Right atrium auricular region (tissue), 2 donors: ENCODE results near the gene PCNT. TPM values are rescaled to one million over a fixed set of nuclear protein-coding genes. Genes with fewer than 3 reads are reported as not detected.
"Not testable (repeated sequence)": the region's sequence is repeated elsewhere in the genome, so short reads cannot be mapped to it uniquely, and the experiment has no call there.

Source experiments
- DNase-seq: peaks from one replicate; pipeline ENCODE4 v3.0.0-alpha.2; 2019; ENCODE audit warnings: low spot score
- H3K27ac ChIP-seq, 2 donors: fragments of 200-600 bp; sonication (generic); 1 replicate in 1 of 2; 2 replicates in 1 of 2; pipeline ENCODE4 v1.5.1; 2016 to 2019
- H3K27me3 ChIP-seq, 2 donors: fragments of 200-600 bp; sonication (generic); one replicate each; pipeline versions ENCODE4 v1.5.1 to v1.6.0; 2017 to 2019
- H3K36me3 ChIP-seq: fragments of 200-600 bp; sonication (generic); one replicate; pipeline ENCODE4 v1.5.1; 2016
- H3K4me1 ChIP-seq, 2 donors: fragments of 200-600 bp; sonication (generic); one replicate each; pipeline versions ENCODE4 v1.5.1 to v1.6.0; 2017 to 2019
- H3K4me3 ChIP-seq, 2 donors: fragments of 200-600 bp; sonication (generic); 1 replicate in 1 of 2; 2 replicates in 1 of 2; pipeline ENCODE4 v1.5.1; 2017 to 2019; ENCODE audit warnings: mild to moderate bottlenecking in 1 of 2, moderate library complexity in 1 of 2
- H3K9me3 ChIP-seq, 2 donors: fragments of 200-600 bp; sonication (generic); one replicate each; pipeline ENCODE4 v1.5.1; 2019
- total RNA-seq, 2 donors: library from RNA; depleted of rRNA; stranded (reverse); fragments of >200 nt; gene quantifications; one replicate each; pipeline ENCODE4 v1.1.0, GENCODE V29; 2016
- TF ChIP-seq, protein P1 (sequence below), 2 donors: fragments of 200-600 bp; sonication (generic); IDR thresholded peaks; one replicate each; pipeline ENCODE4 v1.5.1; 2019; ENCODE audit warnings: antibody characterized with exemption in 2 of 2

PCNT gene
- total RNA-seq, 2 donors from 2014 or later: 31.7 to 40.3 TPM

DNA sequence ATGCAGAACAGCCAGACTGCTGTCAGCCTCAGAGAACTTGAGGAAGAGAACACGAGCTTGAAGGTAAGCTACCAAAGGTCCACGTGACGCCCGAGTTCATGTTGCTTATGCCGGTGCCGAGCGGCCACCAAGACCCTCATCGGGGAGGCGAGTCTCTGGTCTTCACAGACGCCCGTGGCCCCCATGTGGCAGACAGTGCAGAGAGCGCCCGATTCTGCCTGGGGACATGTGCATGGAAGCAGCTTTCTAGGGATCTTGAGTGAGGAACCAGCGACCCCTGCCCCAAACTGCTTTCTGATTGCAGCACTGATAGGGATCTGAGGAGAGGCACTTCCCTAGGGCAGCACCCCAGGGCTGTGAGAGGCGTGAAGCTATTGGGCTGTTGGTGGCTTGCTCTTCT lies 78.5 kb downstream of the PCNT start:
- Histone ChIP-seq H3K27ac (no peak overlapping the region), H3K9me3 (no peaks in the 10 kb centered on the region), H3K4me1 (no peaks in the 10 kb centered on the region), H3K36me3 (peaks cover 62% of the 10 kb centered on the region), H3K27me3 (no peaks in the 10 kb centered on the region), H3K4me3 (no peak overlapping the region)
- DNase-seq: no peak
- TF ChIP-seq, protein P1, sequence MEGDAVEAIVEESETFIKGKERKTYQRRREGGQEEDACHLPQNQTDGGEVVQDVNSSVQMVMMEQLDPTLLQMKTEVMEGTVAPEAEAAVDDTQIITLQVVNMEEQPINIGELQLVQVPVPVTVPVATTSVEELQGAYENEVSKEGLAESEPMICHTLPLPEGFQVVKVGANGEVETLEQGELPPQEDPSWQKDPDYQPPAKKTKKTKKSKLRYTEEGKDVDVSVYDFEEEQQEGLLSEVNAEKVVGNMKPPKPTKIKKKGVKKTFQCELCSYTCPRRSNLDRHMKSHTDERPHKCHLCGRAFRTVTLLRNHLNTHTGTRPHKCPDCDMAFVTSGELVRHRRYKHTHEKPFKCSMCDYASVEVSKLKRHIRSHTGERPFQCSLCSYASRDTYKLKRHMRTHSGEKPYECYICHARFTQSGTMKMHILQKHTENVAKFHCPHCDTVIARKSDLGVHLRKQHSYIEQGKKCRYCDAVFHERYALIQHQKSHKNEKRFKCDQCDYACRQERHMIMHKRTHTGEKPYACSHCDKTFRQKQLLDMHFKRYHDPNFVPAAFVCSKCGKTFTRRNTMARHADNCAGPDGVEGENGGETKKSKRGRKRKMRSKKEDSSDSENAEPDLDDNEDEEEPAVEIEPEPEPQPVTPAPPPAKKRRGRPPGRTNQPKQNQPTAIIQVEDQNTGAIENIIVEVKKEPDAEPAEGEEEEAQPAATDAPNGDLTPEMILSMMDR (IDR thresholded peaks at IDR 0.05): no peak

DNA sequence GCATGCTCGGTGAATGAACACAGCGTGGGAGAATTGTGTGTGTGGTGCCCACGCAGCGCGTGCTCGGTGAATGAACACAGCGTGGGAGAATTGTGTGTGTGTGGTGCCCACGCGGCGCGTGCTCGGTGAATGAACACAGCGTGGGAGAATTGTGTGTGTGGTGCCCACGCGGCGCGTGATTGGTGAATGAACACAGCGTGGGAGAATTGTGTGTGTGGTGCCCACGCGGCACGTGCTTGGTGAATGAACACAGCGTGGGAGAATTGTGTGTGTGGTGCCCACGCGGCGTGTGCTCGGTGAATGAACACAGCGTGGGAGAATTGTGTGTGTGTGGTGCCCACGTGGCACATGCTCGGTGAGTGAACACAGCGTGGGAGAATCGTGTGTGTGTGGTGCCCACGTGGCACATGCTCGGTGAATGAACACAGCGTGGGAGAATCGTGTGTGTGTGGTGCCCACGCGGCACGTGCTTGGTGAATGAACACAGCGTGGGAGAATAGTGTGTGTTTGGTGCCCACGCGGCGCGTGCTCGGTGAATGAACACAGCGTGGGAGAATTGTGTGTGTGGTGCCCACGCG lies 79.4 kb downstream of the PCNT start:
- not testable (repeated sequence) for H3K27ac ChIP-seq, H3K27me3 ChIP-seq, H3K4me1 ChIP-seq, DNase-seq, H3K9me3 ChIP-seq, H3K4me3 ChIP-seq
- H3K36me3 ChIP-seq: peaks cover 53% of the 10 kb centered on the region

DNA sequence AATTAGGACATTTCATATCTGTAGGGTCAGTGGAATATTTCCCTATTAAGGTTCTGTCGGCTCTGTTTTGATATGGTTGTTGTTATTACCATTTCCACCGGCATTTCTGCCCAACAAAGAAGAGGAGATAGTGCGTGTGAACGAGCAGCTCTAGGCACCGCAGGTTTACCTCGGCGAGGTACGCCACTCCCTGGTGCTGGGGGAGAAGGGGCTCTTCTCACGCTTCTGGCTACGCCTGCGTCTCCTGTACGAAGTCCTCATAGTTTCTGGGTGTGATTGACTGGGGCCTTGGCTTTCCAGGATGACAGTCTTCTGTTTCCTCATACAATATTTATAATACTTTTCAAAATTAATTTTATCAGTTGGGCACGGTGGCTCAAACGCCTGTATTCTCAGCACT lies 80.3 kb downstream of the PCNT start:
- H3K9me3 ChIP-seq: no peaks in the 10 kb centered on the region
- no peaks in the 10 kb centered on the region for H3K4me1 ChIP-seq
- H3K4me3 ChIP-seq: no peak overlapping the region
- H3K27ac ChIP-seq: no peak overlapping the region
- no peaks in the 10 kb centered on the region for H3K27me3 ChIP-seq
- peaks cover 44% of the 10 kb centered on the region for H3K36me3 ChIP-seq
- TF ChIP-seq, protein P1 (IDR thresholded peaks at IDR 0.05): no peak
- DNase-seq: no peak

DNA sequence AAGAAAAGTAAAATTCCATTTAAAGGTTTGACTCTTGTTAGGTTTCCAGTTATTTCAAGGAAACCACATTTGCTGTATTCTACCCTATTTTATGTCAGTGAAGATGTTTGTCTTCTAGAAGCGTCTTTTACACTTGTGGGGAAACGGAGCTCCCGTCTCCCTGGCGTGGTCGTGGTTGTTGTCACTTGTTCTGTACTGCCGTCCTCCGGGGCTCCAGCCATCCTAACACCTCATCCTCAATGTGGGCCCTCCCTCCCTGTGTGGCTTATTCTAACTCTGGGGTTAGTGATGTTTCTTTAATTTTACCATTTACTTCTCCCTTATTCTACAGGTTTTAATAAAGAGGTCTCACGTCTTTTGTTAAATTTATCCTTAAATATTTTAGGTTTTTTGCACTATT lies 82.0 kb downstream of the PCNT start:
- Histone ChIP-seq H3K36me3 (peaks cover 41% of the 10 kb centered on the region), H3K27ac (no peak overlapping the region), H3K27me3 (no peaks in the 10 kb centered on the region), H3K9me3 (no peaks in the 10 kb centered on the region), H3K4me3 (no peak overlapping the region), H3K4me1 (no peaks in the 10 kb centered on the region)
- no peak for DNase-seq
- TF ChIP-seq, protein P1 (IDR thresholded peaks at IDR 0.05): no peak

DNA sequence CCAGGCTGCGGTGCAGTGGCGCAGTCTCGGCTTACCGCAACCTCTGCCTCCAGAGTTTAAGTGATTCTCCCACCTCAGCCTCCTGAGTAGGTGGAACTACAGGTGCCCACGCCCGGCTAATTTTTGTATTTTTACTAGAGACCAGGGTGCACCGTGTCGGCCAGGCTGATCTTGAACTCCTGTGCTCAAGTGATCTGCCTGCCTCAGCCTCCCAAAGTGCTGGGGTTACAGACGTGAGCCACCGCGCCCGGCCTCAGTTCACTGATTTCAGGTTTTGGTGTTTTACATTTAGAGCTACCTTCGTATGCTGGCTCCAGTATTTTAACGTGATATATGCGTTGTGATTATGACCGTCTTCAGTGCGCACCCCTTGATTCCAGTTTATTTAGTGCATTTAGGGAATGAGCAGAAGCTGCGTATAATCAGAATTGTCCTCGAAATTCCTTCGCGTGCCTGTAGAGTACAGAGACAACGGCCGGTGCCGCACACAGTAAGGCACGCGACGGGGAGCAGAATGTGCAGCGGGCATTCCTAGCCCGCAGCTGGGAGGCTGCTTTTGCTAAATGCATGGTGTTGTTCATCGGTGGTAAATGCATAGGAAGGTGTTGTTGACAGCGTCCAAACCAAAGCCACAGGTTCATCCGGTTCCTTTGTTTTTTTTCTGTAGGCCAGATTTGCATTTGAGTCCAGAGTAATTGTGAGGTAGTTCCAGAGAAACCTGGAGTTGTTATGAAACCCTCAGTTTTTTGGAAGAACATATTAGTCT lies 85.9 kb downstream of the PCNT start:
- Histone ChIP-seq H3K4me3 (no peak overlapping the region), H3K27ac (no peak overlapping the region), H3K9me3 (no peaks in the 10 kb centered on the region), H3K27me3 (no peaks in the 10 kb centered on the region), H3K36me3 (peaks cover 33% of the 10 kb centered on the region), H3K4me1 (no peaks in the 10 kb centered on the region)
- TF ChIP-seq, protein P1 (IDR thresholded peaks at IDR 0.05): no peak
- DNase-seq: no peak

DNA sequence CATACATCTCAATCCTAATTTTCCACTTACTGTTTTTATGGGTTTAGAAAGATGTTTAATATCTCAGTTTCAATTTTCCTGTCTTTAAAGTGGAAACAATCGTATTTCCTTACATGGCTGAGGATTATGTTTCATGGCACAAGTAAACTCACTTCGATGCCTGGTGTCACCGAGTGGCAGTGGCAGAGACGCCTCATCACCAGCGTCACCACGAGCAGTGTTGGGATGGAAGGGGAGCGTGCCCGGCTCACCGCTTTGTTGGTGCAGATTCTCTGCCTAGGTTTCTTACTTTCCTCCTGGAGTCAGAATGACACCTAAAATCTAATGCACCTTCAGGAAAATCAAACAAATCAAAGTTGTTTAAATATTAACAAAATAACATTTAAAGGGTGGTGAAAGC lies 86.6 kb downstream of the PCNT start:
- TF ChIP-seq, protein P1 (IDR thresholded peaks at IDR 0.05): no peak
- H3K27me3 ChIP-seq: no peaks in the 10 kb centered on the region
- H3K9me3 ChIP-seq: no peaks in the 10 kb centered on the region
- no peak overlapping the region for H3K4me3 ChIP-seq
- H3K27ac ChIP-seq: no peak overlapping the region
- peaks cover 33% of the 10 kb centered on the region for H3K36me3 ChIP-seq
- no peak for DNase-seq
- no peaks in the 10 kb centered on the region for H3K4me1 ChIP-seq
